HepG2 (cell line): ENCODE results near the gene YIPF5. TPM values are rescaled to one million over a fixed set of nuclear protein-coding genes. Genes with fewer than 3 reads are reported as not detected.

ENCODE experiments used
- ATAC-seq: fragments of 200-7000 bp; cut with Tn5 transposase; 3 replicates; pipeline ENCODE4 v1.9.1; 2020; ENCODE audit warnings: mild to moderate bottlenecking, moderate library complexity
- BruUV-seq: library from RNA; stranded (reverse); fragments of 400-500 nt; replicated peaks from 2 replicates; lab custom pipeline; 2021; lab: Mats Ljungman, UMichigan
- CTCF ChIA-PET: fragments of 300-600 bp; formaldehyde crosslinking; extraction: SDS; loops from one replicate; lab custom pipeline; 2021; ENCODE audit warnings: low total read pairs, inconsistent platforms, low intra/inter-chr PET ratio; lab: Yijun Ruan, JAX
- POLR2A ChIA-PET: fragments of 350-600 bp; sonication (Branson Sonifier 250); formaldehyde crosslinking; loops from one replicate; lab custom pipeline; 2020; ENCODE audit warnings: antibody characterized with exemption, inconsistent platforms; lab: Yijun Ruan, JAX
- DNase-seq: peaks from one replicate; pipeline ENCODE4 v3.0.0-alpha.2; 2015; ENCODE audit warnings: low spot score
- FAIRE-seq: peaks from 3 replicates; lab custom pipeline; 2011; peaks lifted over from hg19 to GRCh38; lab: Jason Lieb, UNC
- H2AFZ ChIP-seq: one replicate; pipeline ENCODE4 v1.6.1; 2011; ENCODE audit warnings: low read length, inconsistent platforms
- H3K27ac ChIP-seq: fragments of 300-600 bp; 3 replicates; pipeline ENCODE4 v1.8.0; 2011; ENCODE audit warnings: mixed run types, mild to moderate bottlenecking, mixed read lengths, low read length, inconsistent platforms; ENCODE audit not compliant: insufficient read depth; ENCODE audit errors: extremely low read length
- H3K27me3 ChIP-seq, 2 experiments: fragments of 200-600 bp in 1 of 2; 2 replicates in 1 of 2; 3 replicates in 1 of 2; pipeline versions ENCODE4 v1.6.0 to v1.8.0; 2011; ENCODE audit warnings: low read length in 2 of 2, mild to moderate bottlenecking in 2 of 2, moderate library complexity in 2 of 2, inconsistent platforms in 1 of 2; ENCODE audit not compliant: insufficient read depth in 2 of 2, control insufficient read depth in 1 of 2
- H3K36me3 ChIP-seq, 2 experiments: fragments of 200-600 bp in 1 of 2; replicated peaks in 1 of 2; 2 replicates in 1 of 2; 3 replicates in 1 of 2; pipeline versions ENCODE4 v1.5.1 to v1.8.0; 2011; ENCODE audit warnings: low read length in 2 of 2, inconsistent platforms in 1 of 2; ENCODE audit not compliant: insufficient read depth in 2 of 2, control insufficient read depth in 1 of 2
- H3K4me1 ChIP-seq: 2 replicates; pipeline ENCODE4 v1.5.1; 2012; ENCODE audit warnings: low read length, inconsistent platforms; ENCODE audit not compliant: insufficient read depth
- H3K4me2 ChIP-seq: 2 replicates; pipeline ENCODE4 v1.6.0; 2011; ENCODE audit warnings: low read depth, low read length, inconsistent platforms
- H3K4me3 ChIP-seq, 3 experiments: fragments of 200-600 bp in 1 of 3; sonication (generic), shearing (Covaris generic) in 1 of 3; replicated peaks in 1 of 3; 2 replicates each; pipeline ENCODE4 v1.5.1; 2011 to 2016; ENCODE audit warnings: low read length in 3 of 3, inconsistent platforms in 2 of 3, low read depth in 2 of 3, mild to moderate bottlenecking in 2 of 3, control low read depth in 1 of 3, mixed read lengths in 1 of 3; ENCODE audit not compliant: insufficient read depth in 1 of 3
- H3K79me2 ChIP-seq: one replicate; pipeline ENCODE4 v1.6.1; 2011; ENCODE audit warnings: low read length, inconsistent platforms; ENCODE audit not compliant: insufficient read depth
- H3K9ac ChIP-seq: 2 replicates; pipeline ENCODE4 v1.6.0; 2011; ENCODE audit warnings: mild to moderate bottlenecking, low read depth, low read length, inconsistent platforms; ENCODE audit not compliant: insufficient read depth
- H3K9me3 ChIP-seq: 2 replicates; pipeline ENCODE4 v1.5.1; 2012; ENCODE audit warnings: mild to moderate bottlenecking, low read length
- H4K20me1 ChIP-seq: 2 replicates; pipeline ENCODE4 v1.6.0; 2011; ENCODE audit warnings: inconsistent platforms, mild to moderate bottlenecking, low read length, moderate library complexity; ENCODE audit not compliant: insufficient read depth
- KAT7 ChIP-seq: IDR thresholded peaks from 2 replicates; pipeline ENCODE4 v1.6.1; 2018; ENCODE audit warnings: borderline replicate concordance, missing compliant biosample characterization
- KLF6 ChIP-seq: IDR thresholded peaks from 2 replicates; pipeline ENCODE4 v1.8.0; 2016; ENCODE audit warnings: missing biosample characterization, missing genetic modification reagents
- MYNN ChIP-seq: sonication (generic); formaldehyde crosslinking; IDR thresholded peaks from 2 replicates; pipeline ENCODE4 v1.4.0; 2020; ENCODE audit warnings: mild to moderate bottlenecking, low read depth, missing genetic modification reagents
- NCOA1 ChIP-seq: sonication (generic); formaldehyde crosslinking; IDR thresholded peaks from 2 replicates; pipeline ENCODE4 v1.9.0; 2021; ENCODE audit warnings: missing genetic modification reagents
- NRL ChIP-seq: sonication (generic); formaldehyde crosslinking; IDR thresholded peaks from 2 replicates; pipeline ENCODE4 v1.5.0; 2020; ENCODE audit warnings: missing genetic modification reagents, mild to moderate bottlenecking, moderate library complexity, borderline replicate concordance
- PATZ1 ChIP-seq: sonication (generic); formaldehyde crosslinking; IDR thresholded peaks from 2 replicates; pipeline ENCODE4 v1.4.0; 2020; ENCODE audit warnings: missing genetic modification reagents
- PAWR ChIP-seq: sonication (generic); formaldehyde crosslinking; IDR thresholded peaks from 2 replicates; pipeline ENCODE4 v1.4.0; 2020; ENCODE audit warnings: missing genetic modification reagents, mild to moderate bottlenecking, borderline replicate concordance
- POLR2A ChIP-seq, 2 experiments: IDR thresholded peaks; 2 replicates each; pipeline ENCODE4 v1.6.1; 2011; ENCODE audit warnings: low read depth in 2 of 2, low read length in 2 of 2, mild to moderate bottlenecking in 1 of 2, moderate library complexity in 1 of 2; ENCODE audit not compliant: insufficient read depth in 1 of 2
- SMC3 ChIP-seq: IDR thresholded peaks from 2 replicates; pipeline ENCODE4 v1.6.1; 2011; ENCODE audit warnings: low read length, improper control_type of control experiment
- SOX5 ChIP-seq: IDR thresholded peaks from 2 replicates; pipeline ENCODE4 v1.6.1; 2016; ENCODE audit warnings: borderline replicate concordance
- SP2 ChIP-seq: sonication (generic); formaldehyde crosslinking; IDR thresholded peaks from 2 replicates; pipeline ENCODE4 v1.5.1; 2020; ENCODE audit warnings: mild to moderate bottlenecking, missing genetic modification reagents
- TFAP4 ChIP-seq: sonication (generic); IDR thresholded peaks from 2 replicates; pipeline ENCODE4 v1.6.1; 2016; ENCODE audit warnings: low read depth, borderline replicate concordance
- ZBTB38 ChIP-seq: sonication (generic); formaldehyde crosslinking; IDR thresholded peaks from 2 replicates; pipeline ENCODE4 v1.5.1; 2020; ENCODE audit warnings: mild to moderate bottlenecking, missing genetic modification reagents
- ZMAT5 ChIP-seq: sonication (generic); formaldehyde crosslinking; IDR thresholded peaks from 2 replicates; pipeline ENCODE4 v1.5.0; 2020; ENCODE audit warnings: mild to moderate bottlenecking, low read depth, missing genetic modification reagents, borderline replicate concordance
- ZNF326 ChIP-seq: sonication (generic); formaldehyde crosslinking; IDR thresholded peaks from 2 replicates; pipeline ENCODE4 v1.4.0; 2020; ENCODE audit warnings: missing genetic modification reagents, borderline replicate concordance
- ZNF724P ChIP-seq: sonication (generic); formaldehyde crosslinking; IDR thresholded peaks from 2 replicates; pipeline ENCODE4 v1.8.0; 2022; ENCODE audit warnings: missing genetic modification reagents, borderline replicate concordance
- ZNF746 ChIP-seq: sonication (generic); formaldehyde crosslinking; IDR thresholded peaks from 2 replicates; pipeline ENCODE4 v1.8.0; 2022; ENCODE audit warnings: mild to moderate bottlenecking, missing genetic modification reagents
- WGBS: methylation state at CpG from one replicate; pipeline ENCODE4 v1.1.6; 2017; ENCODE audit warnings: low lambda C conversion rate; 5-methylcytosine and 5-hydroxymethylcytosine counted together
- in situ Hi-C: cut with HindIII; loops from 2 replicates; pipeline ENCODE4 v1.10.0; 2017; ENCODE audit warnings: low pct_unique_long_range_greater_than_20kb; ENCODE audit not compliant: extremely low pct_ligation_motif_present
- intact Hi-C: fragments of 100-400 bp; cut with micrococcal nuclease; formaldehyde crosslinking; loops from one replicate; pipeline ENCODE4 v1.10.0; 2022; ENCODE audit not compliant: unreplicated experiment
- polyA plus RNA-seq, 8 experiments: library from polyadenylated mRNA; depleted of rRNA in 3 of 8; stranded (reverse) in 7 of 8; unstranded in 1 of 8; fragments of >200 nt; fragmentation: Illumina TruSeq in 4 of 8; extraction: Trizol in 4 of 8; gene quantifications; 2 replicates each; pipeline versions ENCODE4 v1.2.1 to v1.2.3, GENCODE V29; 2011 to 2016; ENCODE audit warnings: low read depth in 4 of 8, missing spikeins in 1 of 8, mixed read lengths in 1 of 8; ENCODE audit not compliant: insufficient read depth in 1 of 8
- total RNA-seq, 5 experiments: library from RNA; depleted of rRNA; stranded (reverse); fragments of >200 nt; fragmentation: Illumina TruSeq; extraction: Trizol; gene quantifications; 2 replicates each; pipeline ENCODE4 v1.2.3, GENCODE V29; 2016; ENCODE audit warnings: low read depth in 1 of 5

The YIPF5 gene
- total and polyA plus RNA-seq, 2 of the 13 experiments (the other 11 are each of a cell fraction or from before 2014, with no cell fraction given), result 61.4 to 73.6 TPM

- Histone ChIP-seq H3K4me2 (no peak overlapping the region), H4K20me1 (no peaks in the 10 kb centered on the region), H3K9ac (no peak overlapping the region), H3K4me3 (no peak overlapping the region), H3K36me3 (no peaks in the 10 kb centered on the region), H3K9me3 (no peaks in the 10 kb centered on the region), H3K4me1 (no peaks in the 10 kb centered on the region), H2AFZ (no peak overlapping the region), H3K27ac (no peak overlapping the region), H3K79me2 (no peaks in the 10 kb centered on the region), H3K27me3 (no peaks in the 10 kb centered on the region)
- DNase-seq (no peak), FAIRE-seq (no peak), ATAC-seq (no peak)
- intact Hi-C loops (no loop called here), in situ Hi-C loops (no loop called here)
- ChIA-PET POLR2A (no interaction called here), CTCF (no interaction called here)
- TF ChIP-seq POLR2A (IDR thresholded peaks at IDR 0.05; ENCODE audit: insufficient read depth in 1 of 2, low read depth in 2 of 2, low read length in 2 of 2) (no peak), SMC3 (no peak), ZNF326 (CRISPR knock-in tag) (no peak), NRL (CRISPR knock-in tag) (no peak), PAWR (CRISPR knock-in tag) (no peak), MYNN (no peak), KAT7 (CRISPR knock-in tag) (no peak), SOX5 (CRISPR knock-in tag) (no peak), TFAP4 (no peak)
- BruUV-seq, result no TSS peak
- WGBS, result 0% methylated on average over 2 of the region's 2 CpGs
These were observed 49.7 kb downstream of the YIPF5 start for GRCh38 chr5:144120661-144121180.

GRCh38 chr5:144117412-144117811, 53.0 kb downstream of the YIPF5 start:
- FAIRE-seq, result no peak
- Histone ChIP-seq H3K79me2 (no peaks in the 10 kb centered on the region), H2AFZ (no peak overlapping the region), H4K20me1 (no peaks in the 10 kb centered on the region), H3K4me1 (no peaks in the 10 kb centered on the region), H3K27me3 (no peaks in the 10 kb centered on the region), H3K9me3 (no peaks in the 10 kb centered on the region), H3K36me3 (no peaks in the 10 kb centered on the region), H3K9ac (no peak overlapping the region), H3K4me2 (no peak overlapping the region), H3K4me3 (no peak overlapping the region), H3K27ac (no peak overlapping the region)
- ChIA-PET CTCF (no interaction called here), POLR2A (no interaction called here)
- DNase-seq, result no peak
- in situ Hi-C loops, result no loop called here
- BruUV-seq, result no TSS peak
- no peak for ATAC-seq
- intact Hi-C loops, result no loop called here
- TF ChIP-seq PATZ1 (CRISPR knock-in tag), result no peak
- TF ChIP-seq ZNF724P (CRISPR knock-in tag), result no peak
- no peak for TF ChIP-seq ZNF746
- TF ChIP-seq KLF6, result no peak
- no peak for TF ChIP-seq NCOA1 (CRISPR knock-in tag)
- TF ChIP-seq ZBTB38 (CRISPR knock-in tag), result no peak
- TF ChIP-seq ZMAT5 (CRISPR knock-in tag), result no peak
- TF ChIP-seq SP2 (CRISPR knock-in tag), result no peak
